SK-N-SH treated with all-trans-retinoic acid at 6 μM for 48 hours (cell line): ENCODE data around the gene ZSCAN22.

ENCODE experiments used
- ATAC-seq: fragments of 200-7000 bp; cut with Tn5 transposase; 3 replicates; pipeline ENCODE4 v1.9.1; 2020; ENCODE audit warnings: mild to moderate bottlenecking, moderate library complexity
- ARNTL ChIP-seq: fragments of 450-650 bp; formaldehyde crosslinking; IDR thresholded peaks from 2 replicates; pipeline ENCODE4 v1.5.0; 2020; ENCODE audit warnings: low read depth, mild to moderate bottlenecking, moderate library complexity, borderline replicate concordance
- BACH2 ChIP-seq: fragments of 250-450 bp; sonication (Bioruptor Pico); IDR thresholded peaks from 2 replicates; pipeline ENCODE4 v1.9.0; 2021; ENCODE audit warnings: mild to moderate bottlenecking, borderline replicate concordance
- CREB5 ChIP-seq: fragments of 250-450 bp; sonication (Bioruptor Pico); IDR thresholded peaks from 2 replicates; pipeline ENCODE4 v1.5.1; 2020; ENCODE audit warnings: low read depth, mild to moderate bottlenecking, moderate library complexity
- CSDC2 ChIP-seq: fragments of 250-450 bp; sonication (Bioruptor Pico); IDR thresholded peaks from 2 replicates; pipeline ENCODE4 v1.5.0; 2020; ENCODE audit warnings: mild to moderate bottlenecking, moderate library complexity
- CSRNP3 ChIP-seq: fragments of 250-450 bp; sonication (Bioruptor Pico); IDR thresholded peaks from 2 replicates; pipeline ENCODE4 v1.5.1; 2021; ENCODE audit warnings: mild to moderate bottlenecking, moderate library complexity
- ESRRG ChIP-seq: fragments of 250-450 bp; sonication (Bioruptor Pico); IDR thresholded peaks from 2 replicates; pipeline ENCODE4 v1.6.1; 2021; ENCODE audit warnings: mild to moderate bottlenecking
- GLIS3 ChIP-seq: fragments of 250-450 bp; sonication (Bioruptor Pico); IDR thresholded peaks from 2 replicates; pipeline ENCODE4 v1.5.0; 2020; ENCODE audit warnings: mild to moderate bottlenecking, moderate library complexity
- ISL1 ChIP-seq: fragments of 250-450 bp; sonication (Bioruptor Pico); IDR thresholded peaks from 2 replicates; pipeline ENCODE4 v2.1.2; 2022; ENCODE audit warnings: mild to moderate bottlenecking, moderate library complexity
- OSR1 ChIP-seq: fragments of 250-450 bp; sonication (Bioruptor Pico); IDR thresholded peaks from 2 replicates; pipeline ENCODE4 v1.8.0; 2022; ENCODE audit warnings: moderate library complexity, mild to moderate bottlenecking, inconsistent platforms
- PPARA ChIP-seq: fragments of 250-450 bp; sonication (Bioruptor Pico); IDR thresholded peaks from 2 replicates; pipeline ENCODE4 v1.5.0; 2020; ENCODE audit warnings: mild to moderate bottlenecking, borderline replicate concordance
- RARB ChIP-seq: fragments of 250-450 bp; sonication (Bioruptor Pico); IDR thresholded peaks from 2 replicates; pipeline ENCODE4 v1.8.0; 2021; ENCODE audit warnings: mild to moderate bottlenecking, moderate library complexity
- SNAI2 ChIP-seq: fragments of 250-450 bp; sonication (Bioruptor Pico); IDR thresholded peaks from 2 replicates; pipeline ENCODE4 v1.5.0; 2020; ENCODE audit warnings: mild to moderate bottlenecking, moderate library complexity
- TCF4 ChIP-seq: fragments of 250-450 bp; sonication (Bioruptor Pico); IDR thresholded peaks from 2 replicates; pipeline ENCODE4 v1.8.0; 2021; ENCODE audit warnings: mild to moderate bottlenecking, moderate library complexity, borderline replicate concordance
- TOX ChIP-seq: fragments of 250-450 bp; sonication (Bioruptor Pico); IDR thresholded peaks from 2 replicates; pipeline ENCODE4 v1.8.0; 2021; ENCODE audit warnings: mild to moderate bottlenecking, moderate library complexity, borderline replicate concordance
- TSHZ2 ChIP-seq: fragments of 250-450 bp; sonication (Bioruptor Pico); IDR thresholded peaks from 2 replicates; pipeline ENCODE4 v1.5.0; 2020; ENCODE audit warnings: mild to moderate bottlenecking, moderate library complexity
- ZC3H10 ChIP-seq: fragments of 250-450 bp; sonication (Bioruptor Pico); IDR thresholded peaks from 2 replicates; pipeline ENCODE4 v1.5.1; 2021; ENCODE audit warnings: mild to moderate bottlenecking, moderate library complexity
- ZFP3 ChIP-seq: fragments of 250-450 bp; sonication (Bioruptor Pico); IDR thresholded peaks from 2 replicates; pipeline ENCODE4 v1.5.0; 2020; ENCODE audit warnings: mild to moderate bottlenecking, moderate library complexity
- ZFP30 ChIP-seq: fragments of 450-650 bp; formaldehyde crosslinking; IDR thresholded peaks from 2 replicates; pipeline ENCODE4 v1.5.0; 2022; ENCODE audit warnings: mild to moderate bottlenecking, moderate library complexity
- ZNF8 ChIP-seq: fragments of 450-650 bp; formaldehyde crosslinking; IDR thresholded peaks from 2 replicates; pipeline ENCODE4 v1.5.0; 2020; ENCODE audit warnings: mild to moderate bottlenecking, moderate library complexity
- TF ChIP-seq, protein P1 (sequence below): fragments of 250-450 bp; sonication (Bioruptor Pico); IDR thresholded peaks from 2 replicates; pipeline ENCODE4 v1.8.0; 2021; ENCODE audit warnings: low read depth, mild to moderate bottlenecking, moderate library complexity, borderline replicate concordance

The ZSCAN22 gene

GRCh38 chr19:58278541-58279041 is 48.2 kb upstream of the ZSCAN22 start, which contains the start of gene ZNF8:
Gene ZNF8, plus strand, starts transcription at chr19:58278955. Its CDS starts 127 bp downstream, at chr19:58279082.
- peak; percentile 98 for ATAC-seq

DNA sequence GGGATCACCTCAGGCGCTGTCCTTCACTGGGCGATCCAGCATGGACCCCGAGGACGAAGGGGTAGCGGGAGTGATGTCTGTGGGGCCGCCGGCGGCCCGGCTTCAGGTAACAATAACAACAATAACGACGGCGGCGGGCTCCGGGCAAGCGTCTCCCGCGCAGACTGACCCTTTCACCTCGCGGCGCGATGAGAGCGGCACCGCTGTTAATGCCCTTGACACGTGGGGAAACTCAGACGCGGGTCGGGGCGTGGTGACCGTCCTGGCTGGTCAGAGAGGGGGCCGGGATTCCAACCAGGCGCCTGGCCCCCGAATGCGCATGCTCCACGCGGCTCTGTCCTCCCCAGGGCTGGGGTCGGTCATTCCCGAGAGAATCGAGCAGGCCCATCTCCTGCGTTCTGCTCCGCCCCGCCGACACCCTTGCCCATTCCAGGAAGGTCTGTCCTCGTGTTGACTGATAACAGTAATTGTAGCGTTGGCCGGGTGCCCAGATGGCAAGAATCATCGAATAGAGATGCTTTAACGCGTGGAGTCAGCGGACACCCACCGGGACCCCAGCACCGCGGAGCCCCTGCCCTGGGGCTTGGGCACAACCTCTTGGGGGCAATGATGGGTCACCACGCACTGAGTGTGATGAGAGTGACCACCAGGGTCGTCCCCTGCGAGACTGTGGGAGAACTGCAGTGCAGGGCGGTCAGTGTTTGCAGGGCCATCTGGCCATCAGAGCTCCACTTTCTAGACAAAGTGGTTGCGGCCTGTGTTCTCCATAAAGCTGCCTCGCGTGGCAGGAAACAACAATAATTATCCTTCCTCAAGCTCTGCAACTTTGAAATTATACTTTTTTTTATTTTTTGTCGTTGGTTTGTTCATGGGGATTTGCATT is 47.5 kb upstream of the ZSCAN22 start:
- peak; percentile 65 for ATAC-seq
- TF ChIP-seq ISL1 (CRISPR knock-in tag) (peak; percentile 57; the same call in 1 of the 2 replicates), ZFP3 (peak; percentile 41; the same call in 1 of the 2 replicates), BACH2 (CRISPR knock-in tag) (no peak), TOX (CRISPR knock-in tag) (no peak), GLIS3 (CRISPR knock-in tag) (no peak), CREB5 (CRISPR knock-in tag) (no peak), ZNF8 (CRISPR knock-in tag) (no peak), PPARA (CRISPR knock-in tag) (no peak), CSDC2 (CRISPR knock-in tag) (no peak), ESRRG (no peak), RARB (CRISPR knock-in tag) (no peak), ZC3H10 (CRISPR knock-in tag) (no peak), ZFP30 (peak; percentile 49; the same call in 1 of the 2 replicates), CSRNP3 (CRISPR knock-in tag) (no peak), OSR1 (CRISPR knock-in tag) (no peak), SNAI2 (CRISPR knock-in tag) (no peak), TSHZ2 (CRISPR knock-in tag) (no peak), TCF4 (CRISPR knock-in tag) (peak; percentile 39; the same call in 1 of the 2 replicates), ARNTL (no peak)
- TF ChIP-seq, protein P1, sequence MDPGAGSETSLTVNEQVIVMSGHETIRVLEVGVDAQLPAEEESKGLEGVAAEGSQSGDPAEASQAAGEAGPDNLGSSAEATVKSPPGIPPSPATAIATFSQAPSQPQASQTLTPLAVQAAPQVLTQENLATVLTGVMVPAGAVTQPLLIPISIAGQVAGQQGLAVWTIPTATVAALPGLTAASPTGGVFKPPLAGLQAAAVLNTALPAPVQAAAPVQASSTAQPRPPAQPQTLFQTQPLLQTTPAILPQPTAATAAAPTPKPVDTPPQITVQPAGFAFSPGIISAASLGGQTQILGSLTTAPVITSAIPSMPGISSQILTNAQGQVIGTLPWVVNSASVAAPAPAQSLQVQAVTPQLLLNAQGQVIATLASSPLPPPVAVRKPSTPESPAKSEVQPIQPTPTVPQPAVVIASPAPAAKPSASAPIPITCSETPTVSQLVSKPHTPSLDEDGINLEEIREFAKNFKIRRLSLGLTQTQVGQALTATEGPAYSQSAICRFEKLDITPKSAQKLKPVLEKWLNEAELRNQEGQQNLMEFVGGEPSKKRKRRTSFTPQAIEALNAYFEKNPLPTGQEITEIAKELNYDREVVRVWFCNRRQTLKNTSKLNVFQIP (CRISPR knock-in tag): no peak

More at GRCh38 chr19:58278541-58279041, 48.2 kb upstream of the ZSCAN22 start, which contains the start of gene ZNF8:
- peak; percentile 20; the same call in 1 of the 2 replicates for TF ChIP-seq TSHZ2 (CRISPR knock-in tag)
- TF ChIP-seq CREB5 (CRISPR knock-in tag): no peak
